ENCODE data around the gene NFE2L2. TPM values are rescaled to one million over a fixed set of nuclear protein-coding genes. Genes with fewer than 3 reads are reported as not detected.

The NFE2L2 gene
- total RNA-seq = 85.8 and 106 TPM in 2 replicates

DNA sequence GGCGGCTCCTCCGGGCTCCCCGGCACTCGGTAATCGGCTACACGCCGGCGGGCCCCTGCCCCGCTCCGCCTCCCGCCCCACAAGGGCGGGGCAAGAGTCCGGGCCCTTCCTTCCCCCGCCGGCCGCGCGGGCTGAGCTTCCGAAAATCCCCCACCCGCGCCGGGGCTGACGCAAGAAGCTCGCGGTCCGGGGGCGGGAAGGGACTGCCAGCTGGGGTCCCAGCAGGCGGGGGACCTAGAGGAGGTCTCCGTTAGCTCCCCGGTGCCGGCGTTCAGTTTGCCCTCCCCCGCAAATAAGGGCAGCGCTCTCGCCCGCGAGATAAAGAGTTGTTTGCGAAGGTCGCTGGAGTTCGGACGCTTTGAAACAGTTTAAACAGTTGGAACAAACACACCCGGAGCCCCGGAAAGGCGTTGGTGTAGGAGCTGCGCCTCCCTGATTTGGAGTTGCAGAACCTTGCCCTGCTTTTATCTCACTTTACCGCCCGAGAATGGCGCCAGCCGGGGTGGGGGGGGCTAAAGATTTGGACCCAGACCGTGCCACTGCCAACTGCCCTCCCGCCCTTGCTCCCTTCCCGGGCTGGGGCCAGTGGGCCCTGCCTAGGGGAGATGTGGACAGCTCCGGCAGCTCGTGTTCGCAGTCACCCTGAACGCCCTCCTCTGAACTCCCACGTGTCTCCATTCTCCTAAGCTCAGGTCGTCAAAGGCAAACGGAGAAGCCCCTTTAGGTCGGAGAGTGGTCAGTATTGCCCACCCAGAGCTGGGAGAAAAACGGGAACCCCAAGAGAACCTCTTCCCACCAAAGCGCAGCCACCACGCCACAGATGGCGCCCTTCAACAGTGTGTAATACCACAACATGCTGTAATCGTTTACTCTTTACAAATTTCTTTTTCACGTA, at the start of gene NFE2L2:
NFE2L2 (minus strand) TSS at position 35 of the 895 bp plus-strand sequence. CDS start 151 bp downstream, outside the sequence.

DNA sequence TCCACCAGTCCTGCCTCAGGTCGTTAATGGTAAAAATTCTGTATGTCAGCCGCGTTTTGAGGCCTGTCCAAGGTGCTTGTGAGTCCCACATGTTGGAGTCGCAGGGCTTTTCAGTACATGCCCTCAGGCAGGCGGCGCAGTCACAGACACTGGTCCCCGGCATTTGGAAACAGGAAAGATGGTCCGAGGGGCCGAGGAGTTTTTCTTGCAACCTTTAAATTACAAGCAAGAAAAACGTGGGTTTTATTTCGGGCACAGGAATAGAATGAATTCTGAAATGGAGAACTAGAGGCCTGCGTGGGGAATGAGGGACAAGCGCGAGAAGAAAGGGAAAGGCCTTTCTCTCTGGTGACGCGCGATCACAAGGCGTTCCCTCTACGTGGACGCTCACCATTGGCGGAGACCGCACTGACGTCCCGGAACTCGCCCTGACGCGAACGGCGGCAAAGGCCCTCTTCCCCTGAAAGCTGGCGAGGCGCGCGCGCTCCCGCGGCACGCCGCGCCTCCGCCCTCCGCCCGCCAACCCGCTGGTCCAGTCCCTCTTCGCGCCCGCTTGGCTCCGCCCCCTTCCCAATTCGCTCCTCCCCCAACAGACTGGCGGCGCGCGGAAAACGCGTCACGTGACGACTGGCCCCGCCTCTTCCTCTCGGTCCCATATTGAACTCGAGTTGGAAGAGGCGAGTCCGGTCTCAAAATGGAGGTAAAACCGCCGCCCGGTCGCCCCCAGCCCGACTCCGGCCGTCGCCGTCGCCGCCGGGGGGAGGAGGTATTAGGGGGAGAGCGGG, 52.2 kb downstream of the NFE2L2 start, which contains the start of gene HNRNPA3:
HNRNPA3 (plus strand) TSS at position 689 of the 785 bp plus-strand sequence; CDS start at position 695, 6 bp downstream.

Small RNA genes within 50 kb of the gene (small RNA-seq; reads per million reads assigned to genes)
- gene MIR3128 (not detected), gene MIR6512 (not detected), gene RF00019 (not detected)

Other genes starting within 250 kb of the NFE2L2 start
- 33.7 and 45.2 TPM in 2 replicates for gene HNRNPA3, start 51.9 kb downstream of the NFE2L2 start, total RNA-seq
- 37.5 and 41.0 TPM in 2 replicates for gene AGPS, start 128.0 kb upstream of the NFE2L2 start, total RNA-seq